Measurements from ENCODE around the gene NAA80. TPM values are rescaled to one million over a fixed set of nuclear protein-coding genes. Genes with fewer than 3 reads are reported as not detected.

The NAA80 gene
- total RNA-seq, 1 experiment from 2014 or later, result 8.7 TPM

DNA sequence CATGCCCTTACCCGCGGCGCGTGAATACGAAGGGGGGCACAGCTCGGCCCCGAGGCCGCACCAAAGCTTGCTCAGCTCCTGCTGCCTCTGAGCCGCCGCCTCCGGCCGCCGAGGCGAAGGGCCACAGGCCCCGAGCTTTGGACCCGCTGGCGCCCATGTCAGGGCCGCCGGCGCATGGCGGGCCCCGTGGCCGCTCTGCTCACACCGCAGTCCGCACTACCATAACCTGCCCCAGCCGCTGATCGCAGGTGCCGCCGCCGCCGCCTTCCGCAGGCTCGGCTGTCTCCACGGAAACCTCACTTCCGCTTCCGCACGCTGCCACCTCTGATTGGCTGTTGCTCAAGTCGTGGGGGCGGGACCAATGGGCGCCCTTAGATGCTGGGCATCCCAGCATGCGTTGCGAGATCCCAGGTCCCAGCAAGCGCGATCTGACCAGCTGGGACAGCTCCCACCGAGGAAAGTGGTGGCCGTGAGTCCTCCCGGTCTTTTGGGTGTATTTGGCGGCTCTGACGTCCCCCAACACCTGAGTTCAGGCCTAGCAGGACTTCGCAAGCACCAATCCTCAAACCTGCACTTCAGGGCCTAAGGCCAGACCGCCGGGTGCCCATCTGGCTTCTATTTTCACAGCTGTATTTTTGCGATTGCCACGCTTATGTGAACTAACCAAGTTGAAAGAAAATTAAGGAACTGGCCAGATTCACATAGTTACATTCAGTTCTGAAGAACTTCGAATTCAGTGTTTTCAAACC, 28.9 kb upstream of the NAA80 start, which contains the start of gene TUSC2:
TUSC2 (minus strand) TSS at position 281 of the 749 bp plus-strand sequence; CDS start at position 157, 124 bp downstream.
- DNase-seq, result peak; percentile 99
- TF ChIP-seq EZH2phosphoT487 (IDR thresholded peaks at IDR 0.05; ENCODE audit: borderline replicate concordance, low read length) (no peak), EZH2 (IDR thresholded peaks at IDR 0.05; ENCODE audit: low read length, unreplicated experiment) (no peak)
- TF ChIP-seq, protein P1, sequence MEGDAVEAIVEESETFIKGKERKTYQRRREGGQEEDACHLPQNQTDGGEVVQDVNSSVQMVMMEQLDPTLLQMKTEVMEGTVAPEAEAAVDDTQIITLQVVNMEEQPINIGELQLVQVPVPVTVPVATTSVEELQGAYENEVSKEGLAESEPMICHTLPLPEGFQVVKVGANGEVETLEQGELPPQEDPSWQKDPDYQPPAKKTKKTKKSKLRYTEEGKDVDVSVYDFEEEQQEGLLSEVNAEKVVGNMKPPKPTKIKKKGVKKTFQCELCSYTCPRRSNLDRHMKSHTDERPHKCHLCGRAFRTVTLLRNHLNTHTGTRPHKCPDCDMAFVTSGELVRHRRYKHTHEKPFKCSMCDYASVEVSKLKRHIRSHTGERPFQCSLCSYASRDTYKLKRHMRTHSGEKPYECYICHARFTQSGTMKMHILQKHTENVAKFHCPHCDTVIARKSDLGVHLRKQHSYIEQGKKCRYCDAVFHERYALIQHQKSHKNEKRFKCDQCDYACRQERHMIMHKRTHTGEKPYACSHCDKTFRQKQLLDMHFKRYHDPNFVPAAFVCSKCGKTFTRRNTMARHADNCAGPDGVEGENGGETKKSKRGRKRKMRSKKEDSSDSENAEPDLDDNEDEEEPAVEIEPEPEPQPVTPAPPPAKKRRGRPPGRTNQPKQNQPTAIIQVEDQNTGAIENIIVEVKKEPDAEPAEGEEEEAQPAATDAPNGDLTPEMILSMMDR (conservative IDR thresholded peaks at IDR 0.05; ENCODE audit: low read depth, low read length), result no peak
- Histone ChIP-seq H3K27ac (ENCODE audit: low read length) (peak within 1 kb of the TSS; percentile 4; the same call in 1 of the 2 replicates), H2AFZ (ENCODE audit: low read length) (peak within 1 kb of the TSS; percentile 66), H3F3A (ENCODE audit: low read length, unreplicated experiment) (no peaks in the 10 kb centered on the region), H3K4me2 (ENCODE audit: low read length) (peak within 1 kb of the TSS; percentile 78), H3K4me3 (ENCODE audit: low read length) (peak within 1 kb of the TSS; percentile 96), H3K9me3 (ENCODE audit: low read length) (no peaks in the 10 kb centered on the region), H3K4me1 (ENCODE audit: insufficient read depth, low read length) (peaks cover 10% of the 10 kb centered on the region; the same call in 1 of the 2 replicates), H3K27me3 (ENCODE audit: low read length) (no peaks in the 10 kb centered on the region), H3K9me2 (replicated peaks; ENCODE audit: low read length) (no peaks in the 10 kb centered on the region), H3K79me2 (ENCODE audit: low read length) (peaks cover 32% of the 10 kb centered on the region), H3K36me3 (ENCODE audit: low read depth, low read length) (peaks cover 26% of the 10 kb centered on the region; the same call in 1 of the 2 replicates), H3K9ac (ENCODE audit: low read length) (peak within 1 kb of the TSS; percentile 92), H4K20me1 (ENCODE audit: low read length) (no peaks in the 10 kb centered on the region)
- ChIA-PET CTCF (interaction anchor here (0.5 to 1.0 kb wide), 7 partner anchors 9 to 974 kb away, joined by 3 to 10 read pairs (median 5); no protein-coding TSS in a partner anchor), POLR2A (ENCODE audit: unreplicated experiment) (interaction anchor here (0.7 to 1.7 kb wide), 3 partner anchors 9 to 13 kb away, joined by 3 to 14 read pairs (median 3); no protein-coding TSS in a partner anchor)
- intact Hi-C loops (cut with micrococcal nuclease), result no loop called here
- no TSS peak for BruUV-seq (replicated peaks)
- ATAC-seq, result peak; percentile 90

DNA sequence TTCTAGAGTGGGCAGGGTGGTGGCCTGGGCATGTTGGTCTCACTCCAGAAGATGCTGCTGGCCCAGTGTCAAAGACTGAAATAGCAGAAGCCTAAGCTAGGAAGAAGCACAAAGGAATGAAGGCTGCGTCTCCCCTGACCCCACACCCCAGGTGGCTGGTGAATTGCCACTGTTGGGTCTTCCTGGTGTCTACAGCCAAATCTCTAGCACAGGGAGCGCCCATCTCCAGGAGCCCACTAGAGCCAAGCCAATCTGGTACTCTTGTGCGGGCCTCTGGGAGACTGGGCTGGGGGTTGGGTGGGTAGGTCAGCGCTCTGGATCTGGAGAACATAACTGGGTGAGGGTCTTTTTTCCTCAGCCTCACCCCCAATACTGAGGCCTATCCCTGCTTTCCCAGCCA, 27.9 kb upstream of the NAA80 start:
- peak overlapping the region; percentile 78 for H3K4me2 ChIP-seq (ENCODE audit: low read length)
- H3K27me3 ChIP-seq (ENCODE audit: low read length), result no peaks in the 10 kb centered on the region
- CTCF ChIA-PET, result interaction anchor here (0.6 to 1.0 kb wide), 3 partner anchors 10 to 973 kb away, joined by 3 to 8 read pairs (median 4); no protein-coding TSS in a partner anchor
- H3K9me2 ChIP-seq (replicated peaks; ENCODE audit: low read length), result no peaks in the 10 kb centered on the region
- intact Hi-C loops (cut with micrococcal nuclease), result no loop called here
- BruUV-seq (replicated peaks), result TSS peak; percentile 30
- H3F3A ChIP-seq (ENCODE audit: low read length, unreplicated experiment), result no peaks in the 10 kb centered on the region
- H3K9me3 ChIP-seq (ENCODE audit: low read length), result no peaks in the 10 kb centered on the region
- no peak overlapping the region for H3K27ac ChIP-seq (ENCODE audit: low read length)
- H3K4me3 ChIP-seq (ENCODE audit: low read length), result peak overlapping the region; percentile 96
- POLR2A ChIA-PET (ENCODE audit: unreplicated experiment), result interaction anchor here (1.7 kb wide), 1 partner anchor 10 kb away, joined by 14 read pairs; no protein-coding TSS in a partner anchor
- H3K4me1 ChIP-seq (ENCODE audit: insufficient read depth, low read length), result peaks cover 10% of the 10 kb centered on the region; the same call in 1 of the 2 replicates
- no peak for DNase-seq
- H3K79me2 ChIP-seq (ENCODE audit: low read length), result peaks cover 22% of the 10 kb centered on the region
- peaks cover 24% of the 10 kb centered on the region; the same call in 1 of the 2 replicates for H3K36me3 ChIP-seq (ENCODE audit: low read depth, low read length)
- no peaks in the 10 kb centered on the region for H4K20me1 ChIP-seq (ENCODE audit: low read length)
- TF ChIP-seq, protein P1 (conservative IDR thresholded peaks at IDR 0.05; ENCODE audit: low read depth, low read length), result no peak
- TF ChIP-seq EZH2phosphoT487 (IDR thresholded peaks at IDR 0.05; ENCODE audit: borderline replicate concordance, low read length), result no peak
- no peak for TF ChIP-seq EZH2 (IDR thresholded peaks at IDR 0.05; ENCODE audit: low read length, unreplicated experiment)
- H3K9ac ChIP-seq (ENCODE audit: low read length), result peak overlapping the region; percentile 92
- ATAC-seq, result no peak
- no peak overlapping the region for H2AFZ ChIP-seq (ENCODE audit: low read length)

Measured in PC-3 (cell line).